HepG2 (cell line): ENCODE results near the gene MYL12B. TPM values are rescaled to one million over a fixed set of nuclear protein-coding genes. Genes with fewer than 3 reads are reported as not detected.
A peak's percentile ranks its signal among the peaks of the same experiment; 100 is the strongest.

Experiments used
- EEA1 ChIP-seq: sonication (generic); formaldehyde crosslinking; IDR thresholded peaks from 2 replicates; pipeline ENCODE4 v1.5.1; 2020; ENCODE audit warnings: mild to moderate bottlenecking, missing genetic modification reagents, borderline replicate concordance
- HIVEP1 ChIP-seq: sonication (generic); formaldehyde crosslinking; IDR thresholded peaks from 2 replicates; pipeline ENCODE4 v1.4.0; 2020; ENCODE audit warnings: mild to moderate bottlenecking, missing genetic modification reagents
- HOXA9 ChIP-seq: sonication (generic); formaldehyde crosslinking; IDR thresholded peaks from 2 replicates; pipeline ENCODE4 v1.8.1; 2022; ENCODE audit warnings: missing genetic modification reagents, mild to moderate bottlenecking, moderate library complexity, borderline replicate concordance
- MLLT10 ChIP-seq: sonication (generic); formaldehyde crosslinking; IDR thresholded peaks from 2 replicates; pipeline ENCODE4 v1.4.0; 2020; ENCODE audit warnings: missing genetic modification reagents
- MZF1 ChIP-seq: sonication (generic); formaldehyde crosslinking; IDR thresholded peaks from 2 replicates; pipeline ENCODE4 v1.8.1; 2023; ENCODE audit warnings: mild to moderate bottlenecking, missing genetic modification reagents, borderline replicate concordance
- RERE ChIP-seq: IDR thresholded peaks from 2 replicates; pipeline ENCODE4 v1.6.1; 2016; ENCODE audit warnings: low read depth, missing genetic modification reagents, missing compliant biosample characterization
- SATB2 ChIP-seq: sonication (generic); formaldehyde crosslinking; IDR thresholded peaks from 2 replicates; pipeline ENCODE4 v1.5.0; 2020; ENCODE audit warnings: missing genetic modification reagents
- ZBTB7A ChIP-seq: sonication (generic); formaldehyde crosslinking; IDR thresholded peaks from 2 replicates; pipeline ENCODE4 v1.8.0; 2022; ENCODE audit warnings: mild to moderate bottlenecking, missing genetic modification reagents
- ZNF10 ChIP-seq: sonication (generic); formaldehyde crosslinking; IDR thresholded peaks from 2 replicates; pipeline ENCODE4 v1.4.0; 2020; ENCODE audit warnings: mild to moderate bottlenecking, low read depth, missing genetic modification reagents, borderline replicate concordance
- ZNF251 ChIP-seq: sonication (generic); formaldehyde crosslinking; IDR thresholded peaks from 2 replicates; pipeline ENCODE4 v1.9.0; 2021; ENCODE audit warnings: mild to moderate bottlenecking, missing genetic modification reagents
- polyA plus RNA-seq, 8 experiments: library from polyadenylated mRNA; depleted of rRNA in 3 of 8; stranded (reverse) in 7 of 8; unstranded in 1 of 8; fragments of >200 nt; fragmentation: Illumina TruSeq in 4 of 8; extraction: Trizol in 4 of 8; gene quantifications; 2 replicates each; pipeline versions ENCODE4 v1.2.1 to v1.2.3, GENCODE V29; 2011 to 2016; ENCODE audit warnings: low read depth in 4 of 8, missing spikeins in 1 of 8, mixed read lengths in 1 of 8; ENCODE audit not compliant: insufficient read depth in 1 of 8
- total RNA-seq, 5 experiments: library from RNA; depleted of rRNA; stranded (reverse); fragments of >200 nt; fragmentation: Illumina TruSeq; extraction: Trizol; gene quantifications; 2 replicates each; pipeline ENCODE4 v1.2.3, GENCODE V29; 2016; ENCODE audit warnings: low read depth in 1 of 5
- TF ChIP-seq, protein P1 (sequence below): sonication (generic); formaldehyde crosslinking; IDR thresholded peaks from 2 replicates; pipeline ENCODE4 v1.9.0; 2021; ENCODE audit warnings: missing genetic modification reagents, mild to moderate bottlenecking, borderline replicate concordance
- TF ChIP-seq, protein P2 (sequence below): conservative IDR thresholded peaks from 2 replicates; pipeline ENCODE4 v1.6.1; 2018; ENCODE audit warnings: missing genetic modification reagents
- TF ChIP-seq, protein P3 (sequence below): sonication (generic); formaldehyde crosslinking; IDR thresholded peaks from 2 replicates; pipeline ENCODE4 v1.5.0; 2020; ENCODE audit warnings: mild to moderate bottlenecking, missing genetic modification reagents

Gene MYL12B
- total and polyA plus RNA-seq, 2 of the 13 experiments (the other 11 are each of a cell fraction or from before 2014, with no cell fraction given) = 265 to 340 TPM

DNA sequence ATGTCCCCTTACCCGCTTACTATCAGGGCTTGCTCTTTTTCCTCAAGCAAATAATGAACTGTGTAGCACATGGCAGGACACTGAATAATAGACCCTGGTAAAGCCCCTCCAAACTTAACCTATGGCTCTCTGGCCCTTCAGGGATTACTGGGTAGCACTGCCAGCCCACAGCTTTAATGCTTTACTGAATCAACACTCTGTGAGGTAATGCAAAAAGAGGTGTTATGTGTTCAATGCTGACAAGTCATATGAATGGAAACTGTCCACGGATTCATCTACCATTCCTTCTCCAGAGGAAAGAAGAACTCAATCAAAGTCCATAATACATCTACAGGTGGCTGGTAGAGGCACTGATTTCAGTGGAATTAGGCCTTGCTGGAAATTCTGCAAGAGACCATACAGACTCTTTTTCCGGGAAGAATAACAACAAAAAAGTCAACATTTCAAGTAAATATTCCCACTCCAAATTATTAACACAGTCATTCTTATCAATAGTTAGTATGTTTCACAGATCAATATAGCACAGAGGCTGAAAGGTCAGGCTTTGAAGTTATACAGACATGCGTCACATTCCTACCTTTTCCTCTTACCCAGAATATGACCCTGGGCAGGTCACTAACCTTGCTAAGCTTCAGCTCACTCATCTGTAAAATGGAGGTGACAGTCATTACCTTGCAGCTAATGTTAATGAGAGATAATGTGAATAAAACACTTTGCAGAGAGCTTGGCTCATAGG, 28.3 kb upstream of the MYL12B start (continued):
- TF ChIP-seq RERE (CRISPR knock-in tag) (peak; percentile 98), EEA1 (CRISPR knock-in tag) (no peak), SATB2 (CRISPR knock-in tag) (peak; percentile 91), ZNF10 (CRISPR knock-in tag) (no peak), MLLT10 (CRISPR knock-in tag) (no peak), MZF1 (CRISPR knock-in tag) (no peak), HOXA9 (CRISPR knock-in tag) (no peak), ZNF251 (CRISPR knock-in tag) (no peak), ZBTB7A (CRISPR knock-in tag) (no peak), HIVEP1 (CRISPR knock-in tag) (no peak)
- TF ChIP-seq, protein P1, sequence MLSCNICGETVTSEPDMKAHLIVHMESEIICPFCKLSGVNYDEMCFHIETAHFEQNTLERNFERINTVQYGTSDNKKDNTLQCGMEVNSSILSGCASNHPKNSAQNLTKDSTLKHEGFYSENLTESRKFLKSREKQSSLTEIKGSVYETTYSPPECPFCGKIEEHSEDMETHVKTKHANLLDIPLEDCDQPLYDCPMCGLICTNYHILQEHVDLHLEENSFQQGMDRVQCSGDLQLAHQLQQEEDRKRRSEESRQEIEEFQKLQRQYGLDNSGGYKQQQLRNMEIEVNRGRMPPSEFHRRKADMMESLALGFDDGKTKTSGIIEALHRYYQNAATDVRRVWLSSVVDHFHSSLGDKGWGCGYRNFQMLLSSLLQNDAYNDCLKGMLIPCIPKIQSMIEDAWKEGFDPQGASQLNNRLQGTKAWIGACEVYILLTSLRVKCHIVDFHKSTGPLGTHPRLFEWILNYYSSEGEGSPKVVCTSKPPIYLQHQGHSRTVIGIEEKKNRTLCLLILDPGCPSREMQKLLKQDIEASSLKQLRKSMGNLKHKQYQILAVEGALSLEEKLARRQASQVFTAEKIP (CRISPR knock-in tag) = no peak
- TF ChIP-seq, protein P2, sequence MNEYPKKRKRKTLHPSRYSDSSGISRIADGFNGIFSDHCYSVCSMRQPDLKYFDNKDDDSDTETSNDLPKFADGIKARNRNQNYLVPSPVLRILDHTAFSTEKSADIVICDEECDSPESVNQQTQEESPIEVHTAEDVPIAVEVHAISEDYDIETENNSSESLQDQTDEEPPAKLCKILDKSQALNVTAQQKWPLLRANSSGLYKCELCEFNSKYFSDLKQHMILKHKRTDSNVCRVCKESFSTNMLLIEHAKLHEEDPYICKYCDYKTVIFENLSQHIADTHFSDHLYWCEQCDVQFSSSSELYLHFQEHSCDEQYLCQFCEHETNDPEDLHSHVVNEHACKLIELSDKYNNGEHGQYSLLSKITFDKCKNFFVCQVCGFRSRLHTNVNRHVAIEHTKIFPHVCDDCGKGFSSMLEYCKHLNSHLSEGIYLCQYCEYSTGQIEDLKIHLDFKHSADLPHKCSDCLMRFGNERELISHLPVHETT (CRISPR knock-in tag) = no peak; the same call in 1 of the 2 replicates
- TF ChIP-seq, protein P3, sequence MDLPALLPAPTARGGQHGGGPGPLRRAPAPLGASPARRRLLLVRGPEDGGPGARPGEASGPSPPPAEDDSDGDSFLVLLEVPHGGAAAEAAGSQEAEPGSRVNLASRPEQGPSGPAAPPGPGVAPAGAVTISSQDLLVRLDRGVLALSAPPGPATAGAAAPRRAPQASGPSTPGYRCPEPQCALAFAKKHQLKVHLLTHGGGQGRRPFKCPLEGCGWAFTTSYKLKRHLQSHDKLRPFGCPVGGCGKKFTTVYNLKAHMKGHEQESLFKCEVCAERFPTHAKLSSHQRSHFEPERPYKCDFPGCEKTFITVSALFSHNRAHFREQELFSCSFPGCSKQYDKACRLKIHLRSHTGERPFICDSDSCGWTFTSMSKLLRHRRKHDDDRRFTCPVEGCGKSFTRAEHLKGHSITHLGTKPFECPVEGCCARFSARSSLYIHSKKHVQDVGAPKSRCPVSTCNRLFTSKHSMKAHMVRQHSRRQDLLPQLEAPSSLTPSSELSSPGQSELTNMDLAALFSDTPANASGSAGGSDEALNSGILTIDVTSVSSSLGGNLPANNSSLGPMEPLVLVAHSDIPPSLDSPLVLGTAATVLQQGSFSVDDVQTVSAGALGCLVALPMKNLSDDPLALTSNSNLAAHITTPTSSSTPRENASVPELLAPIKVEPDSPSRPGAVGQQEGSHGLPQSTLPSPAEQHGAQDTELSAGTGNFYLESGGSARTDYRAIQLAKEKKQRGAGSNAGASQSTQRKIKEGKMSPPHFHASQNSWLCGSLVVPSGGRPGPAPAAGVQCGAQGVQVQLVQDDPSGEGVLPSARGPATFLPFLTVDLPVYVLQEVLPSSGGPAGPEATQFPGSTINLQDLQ = no peak
